Fibroblast of skin of abdomen (primary cell): ENCODE results near the gene RANBP10.
"Not testable (repeated sequence)": the region's sequence is repeated elsewhere in the genome, so short reads cannot be mapped to it uniquely, and the experiment has no call there.

Source experiments
- DNase-seq: peaks from one replicate; pipeline ENCODE4 v3.0.0-alpha.2; 2013

RANBP10 gene

GRCh38 chr16:67779256-67780014 lies 26.9 kb downstream of the RANBP10 start:
- DNase-seq: no peak

DNA sequence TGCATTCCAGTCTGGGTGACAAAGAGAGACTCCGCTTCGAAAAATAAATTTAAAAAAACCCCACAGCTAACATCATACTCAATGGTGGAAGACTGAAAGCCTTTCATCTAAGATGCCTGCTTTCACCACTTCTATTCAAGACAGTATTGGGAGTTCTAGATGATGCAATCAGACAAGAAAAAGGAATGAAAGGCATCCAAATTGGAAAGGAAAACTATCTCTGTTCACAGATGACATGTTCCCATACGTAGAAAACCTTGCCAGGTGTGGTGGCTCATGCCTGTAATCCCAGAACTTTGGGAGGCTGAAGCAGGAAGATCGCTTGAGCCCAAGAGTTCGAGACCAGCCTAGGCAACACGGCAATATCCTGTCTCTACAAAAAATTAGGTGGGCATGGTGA lies 31.1 kb downstream of the RANBP10 start:
- peak; percentile 14 for DNase-seq

- no peak for DNase-seq
Observed at GRCh38 chr16:67774457-67774853, 31.9 kb downstream of the RANBP10 start.

- DNase-seq: no peak
Observed at GRCh38 chr16:67773569-67774456, 32.5 kb downstream of the RANBP10 start.

DNA sequence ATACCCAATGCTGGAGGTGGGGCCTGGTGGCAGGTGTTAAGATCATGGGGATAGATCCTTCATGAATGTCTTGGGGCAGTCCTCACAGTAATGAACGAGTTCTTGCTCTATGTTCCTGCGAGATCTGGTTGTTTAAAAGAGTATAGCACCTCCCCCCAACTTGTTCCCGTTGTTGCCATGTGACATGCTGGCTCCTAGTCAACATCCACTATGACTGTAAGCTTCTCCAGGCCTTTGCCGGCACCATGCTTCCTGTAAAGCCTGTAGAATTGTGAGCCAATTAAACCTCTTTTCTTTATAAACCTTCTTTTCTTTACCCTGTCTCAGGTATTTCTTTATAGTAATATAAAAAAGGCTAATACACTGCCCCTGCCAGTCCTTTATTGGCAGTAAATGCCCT lies 33.3 kb downstream of the RANBP10 start:
- DNase-seq: no peak

DNA sequence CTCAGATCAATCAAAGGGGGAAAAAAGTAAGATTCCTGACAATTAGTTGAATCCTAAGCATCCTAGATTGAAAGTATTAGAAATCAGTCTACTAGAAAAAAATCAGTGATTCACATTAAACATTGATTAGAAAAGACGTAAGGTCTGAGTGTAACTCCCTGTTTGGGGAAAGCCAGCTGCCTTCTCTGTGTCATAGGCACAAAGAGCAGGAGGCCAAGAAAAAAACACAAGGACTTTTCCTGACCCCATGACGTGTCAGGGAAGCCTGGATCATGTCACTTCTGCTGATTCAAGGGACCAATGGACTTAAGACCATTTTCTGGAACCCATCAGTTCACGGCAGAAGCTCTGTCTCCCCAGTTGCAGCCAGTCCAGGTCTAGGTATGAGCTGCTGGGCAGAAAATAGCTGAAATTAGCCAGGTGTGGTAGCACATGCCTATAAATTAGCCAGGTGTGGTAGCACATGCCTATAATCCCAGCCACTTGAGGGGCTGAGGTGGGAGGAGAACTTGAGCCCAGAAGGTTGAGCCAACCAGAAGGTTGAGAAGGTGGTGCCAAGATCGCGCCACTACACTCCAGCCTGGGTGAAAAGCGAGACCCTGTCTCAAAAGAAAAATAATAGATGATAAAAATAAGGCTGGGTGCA lies 35.9 kb downstream of the RANBP10 start:
- no peak for DNase-seq

DNA sequence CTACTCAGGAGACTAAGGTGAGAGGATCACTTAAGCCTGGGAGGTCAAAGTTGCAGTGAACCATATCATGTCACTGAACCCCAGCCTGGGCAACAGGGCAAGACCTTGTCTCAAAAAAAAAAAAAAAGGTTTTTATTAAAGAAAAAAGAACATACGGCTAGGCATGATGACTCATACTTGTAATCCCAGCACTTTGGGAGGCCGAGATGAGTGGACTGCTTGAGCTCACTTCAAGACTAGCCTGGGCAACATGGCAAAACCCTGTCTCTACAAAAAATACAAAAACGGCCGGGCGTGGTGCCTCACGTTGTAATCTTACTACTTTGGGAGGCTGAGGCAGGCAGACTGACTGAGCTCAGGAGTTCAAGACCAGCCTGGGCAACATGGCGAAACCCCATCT lies 38.4 kb downstream of the RANBP10 start:
- peak; percentile 54 for DNase-seq

DNA sequence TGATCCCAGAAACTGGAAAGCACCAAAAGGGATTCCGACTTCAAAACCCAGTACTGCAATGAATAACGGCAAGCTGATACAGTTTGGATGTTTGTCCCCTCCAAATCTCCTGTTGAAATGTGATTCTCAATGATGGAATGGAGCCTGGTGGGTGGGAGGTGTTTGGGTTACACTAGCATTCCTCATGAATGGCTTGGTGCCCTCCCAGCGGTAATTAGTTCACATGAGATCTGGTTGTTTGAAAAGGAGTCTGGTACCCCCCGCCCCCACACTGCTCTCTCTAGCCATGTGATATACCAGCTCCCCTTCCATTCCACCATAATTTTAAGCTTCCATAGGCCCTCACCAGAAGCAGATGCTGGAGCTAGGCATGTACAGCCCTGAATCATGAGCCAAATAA lies 40.1 kb downstream of the RANBP10 start:
- DNase-seq: no peak

- DNase-seq: no peak
Observed at GRCh38 chr16:67764158-67764667, 42.1 kb downstream of the RANBP10 start.

GRCh38 chr16:67763066-67763465 lies 43.3 kb downstream of the RANBP10 start:
- DNase-seq: no peak

DNA sequence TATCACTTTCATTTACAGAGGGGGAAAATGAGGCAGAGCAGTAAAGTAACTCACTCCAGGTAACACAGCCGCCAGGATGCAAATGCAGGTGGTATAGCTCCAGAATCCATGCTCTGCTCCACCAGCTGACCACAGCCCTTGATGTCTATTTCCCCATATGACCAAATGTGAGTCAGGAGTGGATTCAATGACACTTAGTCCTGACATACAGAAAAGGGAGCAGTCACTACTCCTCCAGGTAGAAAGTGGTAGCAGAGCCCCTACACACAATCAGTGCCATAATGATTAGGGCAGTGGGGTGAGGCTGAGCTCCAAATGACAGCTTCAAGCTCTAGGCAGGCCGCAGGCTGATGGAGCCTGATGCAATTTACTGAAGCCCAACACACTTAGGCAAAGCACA lies 44.0 kb downstream of the RANBP10 start:
- DNase-seq: no peak

GRCh38 chr16:67761924-67762323 lies 44.4 kb downstream of the RANBP10 start:
- DNase-seq: no peak

DNA sequence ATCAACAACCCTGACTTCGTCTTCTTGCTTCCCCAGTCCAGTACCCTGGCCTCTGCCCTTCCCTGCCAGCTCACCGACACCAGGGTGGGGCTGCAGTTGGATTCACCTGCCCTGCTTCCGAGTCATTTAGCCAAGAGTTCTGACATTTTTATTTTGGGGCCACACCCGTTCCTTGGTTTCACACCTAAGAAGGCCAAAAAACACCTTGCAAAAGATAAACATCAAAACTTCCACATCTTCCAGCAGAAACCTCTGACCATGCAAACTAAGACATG lies 45.5 kb downstream of the RANBP10 start:
- DNase-seq: no peak

- DNase-seq: no peak
Observed at GRCh38 chr16:67760206-67760955, 46.0 kb downstream of the RANBP10 start.

DNA sequence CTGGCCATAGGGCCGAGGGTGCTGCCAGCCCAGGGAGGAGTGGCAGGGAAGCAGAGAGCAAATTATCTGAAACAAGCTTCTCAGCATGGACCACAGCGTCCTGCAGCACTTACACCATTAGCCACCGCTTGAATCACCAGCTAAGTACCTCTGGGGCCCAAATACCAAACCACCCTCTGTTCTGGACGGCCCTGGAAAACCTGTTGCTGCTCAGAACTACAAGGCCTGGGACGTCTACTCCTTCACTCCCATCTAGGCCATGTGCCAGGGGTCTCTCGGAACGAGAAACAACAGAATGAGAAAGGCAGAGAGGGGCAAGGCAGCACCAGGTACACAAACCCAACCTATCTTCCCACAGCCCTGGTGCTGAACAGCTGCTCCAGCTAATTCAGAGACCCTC lies 47.4 kb downstream of the RANBP10 start:
- no peak for DNase-seq

GRCh38 chr16:67758006-67758405 lies 48.4 kb downstream of the RANBP10 start:
- no peak for DNase-seq

DNA sequence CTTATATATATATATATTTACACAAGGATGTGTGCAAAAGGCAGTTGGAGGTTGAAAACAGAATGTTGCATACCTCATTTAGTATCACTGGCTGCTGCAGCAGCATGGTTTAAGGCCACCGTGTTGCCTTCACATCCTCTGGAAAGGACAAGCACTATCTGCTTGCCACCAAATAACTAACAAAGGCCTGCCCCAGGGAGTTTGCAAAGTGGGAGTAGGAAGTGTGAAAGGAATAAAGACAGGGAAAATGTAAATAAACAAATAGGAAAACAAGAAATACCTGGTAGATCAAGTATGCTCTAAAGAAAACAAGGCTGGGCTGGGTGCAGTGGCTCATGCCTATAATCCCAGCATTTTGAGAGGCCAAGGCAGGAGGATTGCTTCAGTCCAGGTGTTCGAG lies 53.7 kb downstream of the RANBP10 start:
- no peak for DNase-seq

DNA sequence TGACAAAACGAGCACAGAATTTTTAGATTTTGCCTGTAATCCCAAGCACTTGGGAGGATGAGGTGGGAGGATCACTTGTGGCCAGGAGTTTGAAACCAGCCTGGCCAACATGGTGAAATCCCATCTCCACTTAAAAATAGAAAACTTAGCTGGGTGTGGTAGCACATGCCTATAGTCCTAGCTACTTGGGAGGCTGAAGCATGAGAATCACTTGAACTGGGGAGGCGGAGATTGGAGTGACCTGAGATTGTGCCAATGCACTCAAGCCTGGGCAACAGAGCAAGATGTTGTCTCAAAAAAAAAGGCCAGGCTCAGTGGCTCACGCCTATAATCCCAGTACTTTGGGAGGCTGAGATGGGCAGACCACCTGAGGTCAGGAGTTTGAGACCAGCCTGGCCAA lies 55.0 kb downstream of the RANBP10 start:
- DNase-seq: not testable (repeated sequence)

- DNase-seq: no peak
Observed at GRCh38 chr16:67750466-67750865, 55.9 kb downstream of the RANBP10 start.

- DNase-seq: no peak
Observed at GRCh38 chr16:67749436-67750078, 56.8 kb downstream of the RANBP10 start.

- no peak for DNase-seq
Observed at GRCh38 chr16:67748834-67749233, 57.5 kb downstream of the RANBP10 start.

- DNase-seq: no peak
Observed at GRCh38 chr16:67746846-67747245, 59.5 kb downstream of the RANBP10 start.
